ENCODE measurements around the gene DENND6A. TPM values are rescaled to one million over a fixed set of nuclear protein-coding genes. Genes with fewer than 3 reads are reported as not detected.
A peak's percentile ranks its signal among the peaks of the same experiment; 100 is the strongest.

Gene DENND6A
- total and polyA plus RNA-seq, 2 of the 13 experiments (the other 11 are each of a cell fraction or from before 2014, with no cell fraction given) = 9.4 to 11.1 TPM

GRCh38 chr3:57597127-57597923 lies 95.6 kb downstream of the DENND6A start, which contains the start of gene ARF4 (continued):
- peak; percentile 74 for TF ChIP-seq TARDBP (CRISPR knock-in tag; IDR thresholded peaks at IDR 0.05)
- TF ChIP-seq ATF2 (CRISPR knock-in tag; IDR thresholded peaks at IDR 0.05) = peak; percentile 76
- TF ChIP-seq, protein P1, sequence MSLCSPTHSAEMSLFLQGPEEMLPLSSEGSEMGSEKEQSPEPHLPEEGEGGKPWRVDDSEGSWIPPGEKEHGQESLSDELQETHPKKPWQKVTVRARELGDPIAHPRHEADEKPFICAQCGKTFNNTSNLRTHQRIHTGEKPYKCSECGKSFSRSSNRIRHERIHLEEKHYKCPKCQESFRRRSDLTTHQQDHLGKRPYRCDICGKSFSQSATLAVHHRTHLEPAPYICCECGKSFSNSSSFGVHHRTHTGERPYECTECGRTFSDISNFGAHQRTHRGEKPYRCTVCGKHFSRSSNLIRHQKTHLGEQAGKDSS (CRISPR knock-in tag; IDR thresholded peaks at IDR 0.05; ENCODE audit: borderline replicate concordance, low read depth) = peak; percentile 30; the same call in 1 of the 2 replicates
- peak; percentile 46; the same call in 1 of the 2 replicates for TF ChIP-seq ZNF337 (CRISPR knock-in tag; IDR thresholded peaks at IDR 0.05; ENCODE audit: borderline replicate concordance, low read depth)
- TF ChIP-seq, protein P2, sequence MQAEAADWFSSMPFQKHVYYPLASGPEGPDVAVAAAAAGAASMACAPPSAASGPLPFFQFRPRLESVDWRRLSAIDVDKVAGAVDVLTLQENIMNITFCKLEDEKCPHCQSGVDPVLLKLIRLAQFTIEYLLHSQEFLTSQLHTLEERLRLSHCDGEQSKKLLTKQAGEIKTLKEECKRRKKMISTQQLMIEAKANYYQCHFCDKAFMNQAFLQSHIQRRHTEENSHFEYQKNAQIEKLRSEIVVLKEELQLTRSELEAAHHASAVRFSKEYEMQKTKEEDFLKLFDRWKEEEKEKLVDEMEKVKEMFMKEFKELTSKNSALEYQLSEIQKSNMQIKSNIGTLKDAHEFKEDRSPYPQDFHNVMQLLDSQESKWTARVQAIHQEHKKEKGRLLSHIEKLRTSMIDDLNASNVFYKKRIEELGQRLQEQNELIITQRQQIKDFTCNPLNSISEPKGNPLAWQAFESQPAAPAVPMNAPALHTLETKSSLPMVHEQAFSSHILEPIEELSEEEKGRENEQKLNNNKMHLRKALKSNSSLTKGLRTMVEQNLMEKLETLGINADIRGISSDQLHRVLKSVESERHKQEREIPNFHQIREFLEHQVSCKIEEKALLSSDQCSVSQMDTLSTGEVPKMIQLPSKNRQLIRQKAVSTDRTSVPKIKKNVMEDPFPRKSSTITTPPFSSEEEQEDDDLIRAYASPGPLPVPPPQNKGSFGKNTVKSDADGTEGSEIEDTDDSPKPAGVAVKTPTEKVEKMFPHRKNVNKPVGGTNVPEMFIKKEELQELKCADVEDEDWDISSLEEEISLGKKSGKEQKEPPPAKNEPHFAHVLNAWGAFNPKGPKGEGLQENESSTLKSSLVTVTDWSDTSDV (CRISPR knock-in tag; IDR thresholded peaks at IDR 0.05) = no peak; the same call in 1 of the 2 replicates
- peak; percentile 86; the same call in 1 of the 2 replicates for TF ChIP-seq KLF11 (CRISPR knock-in tag; IDR thresholded peaks at IDR 0.05)
- peak; percentile 84; the same call in 1 of the 2 replicates for TF ChIP-seq HIVEP1 (CRISPR knock-in tag; IDR thresholded peaks at IDR 0.05)
- TF ChIP-seq, protein P3, sequence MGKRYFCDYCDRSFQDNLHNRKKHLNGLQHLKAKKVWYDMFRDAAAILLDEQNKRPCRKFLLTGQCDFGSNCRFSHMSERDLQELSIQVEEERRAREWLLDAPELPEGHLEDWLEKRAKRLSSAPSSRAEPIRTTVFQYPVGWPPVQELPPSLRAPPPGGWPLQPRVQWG (CRISPR knock-in tag; IDR thresholded peaks at IDR 0.05; ENCODE audit: borderline replicate concordance, low read depth) = no peak
- TF ChIP-seq ZNF746 (CRISPR knock-in tag; IDR thresholded peaks at IDR 0.05) = no peak; the same call in 1 of the 2 replicates
- TF ChIP-seq SALL1 (CRISPR knock-in tag; IDR thresholded peaks at IDR 0.05) = peak; percentile 88
- TF ChIP-seq HDAC2 (CRISPR knock-in tag; IDR thresholded peaks at IDR 0.05) = peak; percentile 65
- peak; percentile 79; the same call in 1 of the 2 replicates for TF ChIP-seq ZNF138 (CRISPR knock-in tag; IDR thresholded peaks at IDR 0.05; ENCODE audit: low read depth)
- TF ChIP-seq, protein P4, sequence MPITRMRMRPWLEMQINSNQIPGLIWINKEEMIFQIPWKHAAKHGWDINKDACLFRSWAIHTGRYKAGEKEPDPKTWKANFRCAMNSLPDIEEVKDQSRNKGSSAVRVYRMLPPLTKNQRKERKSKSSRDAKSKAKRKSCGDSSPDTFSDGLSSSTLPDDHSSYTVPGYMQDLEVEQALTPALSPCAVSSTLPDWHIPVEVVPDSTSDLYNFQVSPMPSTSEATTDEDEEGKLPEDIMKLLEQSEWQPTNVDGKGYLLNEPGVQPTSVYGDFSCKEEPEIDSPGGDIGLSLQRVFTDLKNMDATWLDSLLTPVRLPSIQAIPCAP (CRISPR knock-in tag; IDR thresholded peaks at IDR 0.05; ENCODE audit: low read depth) = no peak
- TF ChIP-seq SNRNP70 (IDR thresholded peaks at IDR 0.05; ENCODE audit: low read depth, low read length) = no peak
- no peak for TF ChIP-seq ZNF75D (CRISPR knock-in tag; IDR thresholded peaks at IDR 0.05; ENCODE audit: borderline replicate concordance)
- TF ChIP-seq, protein P5, sequence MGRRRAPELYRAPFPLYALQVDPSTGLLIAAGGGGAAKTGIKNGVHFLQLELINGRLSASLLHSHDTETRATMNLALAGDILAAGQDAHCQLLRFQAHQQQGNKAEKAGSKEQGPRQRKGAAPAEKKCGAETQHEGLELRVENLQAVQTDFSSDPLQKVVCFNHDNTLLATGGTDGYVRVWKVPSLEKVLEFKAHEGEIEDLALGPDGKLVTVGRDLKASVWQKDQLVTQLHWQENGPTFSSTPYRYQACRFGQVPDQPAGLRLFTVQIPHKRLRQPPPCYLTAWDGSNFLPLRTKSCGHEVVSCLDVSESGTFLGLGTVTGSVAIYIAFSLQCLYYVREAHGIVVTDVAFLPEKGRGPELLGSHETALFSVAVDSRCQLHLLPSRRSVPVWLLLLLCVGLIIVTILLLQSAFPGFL (CRISPR knock-in tag; IDR thresholded peaks at IDR 0.05) = no peak
- no peak for TF ChIP-seq ZBTB42 (CRISPR knock-in tag; IDR thresholded peaks at IDR 0.05)
- TF ChIP-seq FOXA1 (IDR thresholded peaks at IDR 0.05) = no peak
- TF ChIP-seq FOXA1 (CRISPR knock-in tag; IDR thresholded peaks at IDR 0.05) = no peak
- TF ChIP-seq ZNF749 (CRISPR knock-in tag; IDR thresholded peaks at IDR 0.05; ENCODE audit: borderline replicate concordance) = peak; percentile 6; the same call in 1 of the 2 replicates
- TF ChIP-seq ZBTB38 (CRISPR knock-in tag; IDR thresholded peaks at IDR 0.05) = peak; percentile 66
- no peak; the same call in 1 of the 2 replicates for TF ChIP-seq GFI1 (CRISPR knock-in tag; IDR thresholded peaks at IDR 0.05; ENCODE audit: borderline replicate concordance)
